Dedifferentiated amniotic fluid mesenchymal stem cell (primary cell): ENCODE data around the gene SPRYD4.
A peak's percentile ranks its signal among the peaks of the same experiment; 100 is the strongest.
"Not testable (repeated sequence)": the region's sequence is repeated elsewhere in the genome, so short reads cannot be mapped to it uniquely, and the experiment has no call there.

Experiments
- DNase-seq: peaks from one replicate; pipeline ENCODE4 v3.0.0-alpha.2; 2016; ENCODE audit errors: extremely low spot score

SPRYD4 gene

DNA sequence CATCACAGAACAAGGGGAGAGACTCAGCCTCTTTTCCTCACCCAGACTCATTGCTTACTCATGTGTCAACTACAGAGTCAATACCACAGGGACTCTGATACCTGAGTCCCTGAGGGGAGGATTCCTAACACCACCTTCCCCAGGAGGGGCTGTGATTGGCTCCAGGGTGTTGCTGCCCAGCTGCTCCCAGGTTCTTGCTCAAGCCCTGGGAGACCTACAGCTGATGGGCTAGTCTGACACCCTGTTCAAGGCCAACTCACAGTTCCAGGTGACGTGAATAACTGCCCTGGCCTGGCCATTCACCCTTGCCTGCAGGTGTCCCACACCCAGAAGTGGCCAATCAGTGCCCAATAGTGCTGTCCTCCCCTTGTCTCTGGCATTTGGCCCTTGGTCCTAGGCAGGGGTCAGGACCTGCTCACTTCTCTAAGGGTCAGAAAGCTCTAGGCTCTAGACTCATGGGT is 8.6 kb downstream of the SPRYD4 start:
- no peak for DNase-seq

DNA sequence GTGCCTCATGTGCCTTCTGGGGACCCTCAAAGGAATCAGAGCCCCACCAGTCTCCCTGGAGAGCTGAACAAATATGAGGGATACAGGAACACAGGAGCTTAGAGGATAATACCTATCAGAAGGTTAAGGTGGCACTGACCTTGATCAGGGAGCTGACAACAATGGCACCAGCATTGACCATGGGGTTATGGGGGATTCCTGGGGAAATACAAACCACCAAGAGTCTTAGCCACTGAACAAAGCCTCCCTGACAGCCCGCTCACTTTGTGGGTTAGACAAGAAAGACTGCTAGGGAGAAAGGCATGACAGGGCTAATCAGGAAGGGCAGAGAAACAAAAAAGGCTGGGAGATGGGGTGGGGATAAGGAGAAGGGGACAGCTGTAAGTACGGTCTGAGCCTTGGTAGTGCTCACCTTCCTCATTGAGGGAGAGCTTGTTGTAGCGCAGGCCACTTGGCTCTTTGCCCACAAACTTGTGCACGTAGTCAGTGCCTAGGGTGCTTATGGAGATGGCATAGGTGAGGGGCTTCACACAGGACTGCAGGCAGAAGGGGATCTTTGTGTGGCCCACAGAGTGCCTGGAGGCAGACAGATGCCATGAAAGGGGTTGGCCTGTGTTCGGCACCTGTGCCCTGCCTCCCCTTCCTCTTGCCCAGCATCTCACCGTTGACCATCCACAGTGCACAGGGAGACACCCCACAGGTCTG is 9.3 kb downstream of the SPRYD4 start:
- no peak for DNase-seq

DNA sequence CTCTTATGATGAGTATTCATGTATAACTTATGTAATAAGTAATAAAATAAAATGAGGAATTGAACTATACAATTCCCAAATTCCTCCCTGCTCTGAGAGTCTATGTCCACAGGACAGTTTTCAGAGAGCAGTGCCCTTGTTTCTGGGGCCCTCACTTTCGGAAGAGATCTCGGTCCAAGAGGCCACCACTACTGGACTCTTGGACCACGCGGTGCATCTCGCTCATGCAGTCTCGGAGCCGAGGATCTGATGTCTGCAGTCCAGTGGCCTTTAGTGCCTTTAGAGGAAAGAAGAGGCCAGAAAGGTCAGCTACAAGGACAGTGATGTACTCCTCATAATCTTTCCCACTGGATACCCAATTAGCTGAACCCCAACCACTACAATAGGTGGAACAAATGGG is 11.2 kb downstream of the SPRYD4 start:
- no peak for DNase-seq

DNA sequence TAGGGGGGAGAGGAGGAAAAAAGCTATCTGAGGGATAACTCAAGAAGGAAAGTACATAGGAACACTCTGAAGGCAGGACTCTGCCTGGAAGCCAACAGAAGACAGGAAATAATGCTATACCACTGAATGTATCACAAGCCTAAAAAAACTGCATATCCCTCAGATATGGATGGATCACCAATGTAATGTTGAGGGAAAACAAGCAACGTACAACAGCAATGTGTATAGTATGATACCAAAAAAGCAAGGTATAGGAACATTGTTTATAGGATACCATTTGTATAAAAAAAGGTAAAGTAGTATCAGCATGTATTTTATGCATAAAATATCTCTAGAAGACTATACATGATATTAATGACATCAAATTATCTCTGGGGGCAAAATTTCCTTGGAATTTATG is 16.2 kb downstream of the SPRYD4 start:
- DNase-seq = no peak

DNA sequence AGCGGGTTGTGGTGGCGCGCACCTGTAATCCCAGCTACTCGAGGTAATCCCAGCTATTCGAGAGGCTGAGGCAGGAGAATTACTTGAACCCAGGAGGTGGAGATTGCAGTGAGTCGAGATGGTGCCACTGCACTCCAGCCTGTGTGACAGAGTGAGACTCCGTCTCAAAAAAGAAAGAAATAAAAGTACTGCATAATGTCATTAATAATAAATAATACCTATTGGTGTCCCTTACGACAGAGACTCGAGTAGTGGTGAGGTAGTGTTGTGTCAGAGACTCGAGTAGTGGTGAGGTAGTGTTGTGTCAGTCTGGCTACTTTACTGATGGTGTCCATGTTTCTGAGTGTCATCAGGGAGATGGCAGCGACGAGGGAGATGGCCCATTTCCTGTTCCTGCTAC is 18.3 kb downstream of the SPRYD4 start:
- DNase-seq = no peak

DNA sequence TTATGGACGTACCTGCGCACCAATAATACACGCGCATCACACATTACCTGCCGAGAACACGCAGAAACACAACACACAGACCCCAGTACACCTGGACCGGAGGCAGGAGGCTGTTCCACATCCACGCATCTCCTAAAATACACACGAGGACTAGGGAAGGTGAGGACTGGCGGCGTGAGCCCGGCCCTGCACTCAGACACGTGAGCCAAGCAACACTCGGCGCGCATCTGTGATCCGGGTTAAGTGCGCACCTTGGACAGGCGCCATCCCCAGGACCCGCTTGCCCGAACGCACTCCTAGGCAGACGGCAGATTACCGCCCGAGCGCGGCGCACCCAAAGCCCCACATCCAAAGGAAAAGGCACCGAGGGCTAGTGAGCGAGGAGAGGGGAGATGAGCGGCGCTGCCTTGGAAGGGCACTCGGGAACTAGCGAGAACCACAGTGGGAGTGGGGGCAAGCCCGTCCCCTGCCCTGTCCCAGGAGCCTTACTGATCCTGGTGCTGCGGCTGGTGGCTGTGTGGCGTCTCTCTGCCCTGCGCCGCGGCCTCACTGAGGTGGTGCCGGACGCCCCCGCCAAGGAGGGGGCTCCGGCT is 19.2 kb downstream of the SPRYD4 start:
- DNase-seq = no peak

DNA sequence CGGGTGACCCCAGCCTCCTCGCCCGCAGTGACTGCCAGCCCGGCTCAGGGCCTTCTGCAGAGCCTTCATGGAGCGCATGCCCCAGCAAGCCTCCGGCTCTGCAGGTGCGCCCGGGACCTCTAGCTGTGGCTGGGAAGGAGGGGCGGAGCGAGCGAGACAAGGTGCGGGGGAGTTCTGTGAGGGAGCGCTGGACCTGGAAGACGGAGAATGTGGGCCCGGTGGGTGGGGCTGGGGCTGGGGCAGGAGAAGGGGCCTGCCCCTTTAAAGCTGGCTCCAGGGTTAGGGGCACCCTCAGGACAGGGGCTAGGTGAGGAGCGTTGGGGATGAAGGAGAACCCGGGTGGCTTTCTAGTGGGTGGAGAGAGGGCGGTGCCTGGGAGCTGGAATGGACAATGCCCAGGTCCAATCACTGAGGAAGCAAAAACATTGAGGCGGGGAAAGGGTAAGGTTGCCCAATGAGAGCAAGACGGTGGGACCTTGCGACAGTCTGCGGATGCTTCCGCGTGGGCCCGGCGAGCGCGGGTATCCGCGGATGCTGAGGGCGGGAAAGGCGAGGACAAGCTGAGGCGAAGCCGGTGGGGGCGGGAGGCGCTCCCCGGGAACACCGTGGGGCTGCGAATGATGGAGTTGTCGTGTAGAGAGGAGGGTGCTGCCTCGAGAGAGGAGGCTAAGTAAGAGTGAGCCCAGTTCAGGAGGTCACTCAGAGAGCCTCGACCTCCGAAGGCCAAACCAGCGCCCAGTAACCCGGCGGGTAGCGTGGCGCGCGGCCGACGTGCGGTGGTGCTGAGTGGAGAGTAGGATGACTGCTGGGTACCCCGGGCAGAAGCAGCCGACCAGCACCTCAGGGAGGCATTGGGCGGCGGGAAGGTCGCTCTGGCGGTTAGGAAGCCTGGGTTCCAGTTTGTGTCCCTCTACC is 19.9 kb downstream of the SPRYD4 start, which contains the start of gene GLS2:
GLS2 (minus strand) TSS at position 121 of the 915 bp plus-strand sequence; CDS start at position 78, 43 bp downstream.
- DNase-seq = peak; percentile 61

DNA sequence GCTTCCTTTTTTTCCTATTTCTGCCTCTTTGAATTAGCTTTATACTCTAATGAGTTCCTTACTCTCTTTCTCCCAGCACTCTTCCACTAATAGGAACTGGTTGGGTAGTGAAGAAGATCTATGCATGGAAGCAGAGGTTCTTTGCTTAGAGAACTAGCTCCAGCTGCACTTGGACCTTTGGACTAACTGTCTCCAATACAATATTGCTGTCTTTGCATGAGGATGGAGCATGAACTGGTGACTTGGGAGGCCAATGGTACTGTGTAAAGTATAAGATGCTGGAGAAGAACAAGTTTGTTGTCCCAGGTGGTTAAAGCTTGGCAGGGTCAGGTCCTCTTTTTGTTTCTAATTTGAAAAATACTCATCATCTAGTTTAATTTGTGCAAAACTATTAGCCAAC is 22.0 kb downstream of the SPRYD4 start:
- no peak for DNase-seq

DNA sequence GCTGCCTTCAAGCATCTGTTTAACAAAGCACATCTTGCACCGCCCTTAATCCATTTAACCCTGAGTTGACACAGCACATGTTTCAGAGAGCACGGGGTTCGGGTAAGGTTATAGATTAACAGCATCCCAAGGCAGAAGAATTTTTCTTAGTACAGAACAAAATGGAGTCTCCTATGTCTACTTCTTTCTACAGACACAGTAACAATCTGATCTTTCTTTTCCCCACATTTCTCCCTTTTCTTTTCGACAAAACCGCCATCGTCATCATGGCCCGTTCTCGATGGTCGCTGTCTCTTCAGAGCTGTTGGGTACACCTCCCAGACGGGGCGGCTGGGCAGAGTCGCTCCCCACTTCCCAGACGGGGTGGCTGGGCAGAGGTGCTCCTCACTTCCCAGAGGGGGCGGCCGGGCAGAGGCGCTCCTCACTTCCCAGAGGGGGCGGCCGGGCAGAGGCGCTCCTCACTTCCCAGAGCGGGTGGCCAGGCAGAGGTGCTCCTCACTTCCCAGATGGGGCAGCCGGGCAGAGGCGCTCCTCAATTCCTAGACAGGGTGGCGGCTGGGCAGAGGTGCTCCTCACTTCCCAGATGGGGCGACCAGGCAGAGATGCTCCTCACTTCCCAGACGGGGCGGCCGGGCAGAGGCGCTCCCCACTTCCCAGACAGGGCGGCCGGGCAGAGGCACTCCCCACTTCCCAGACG is 25.2 kb downstream of the SPRYD4 start:
- not testable (repeated sequence) for DNase-seq

DNA sequence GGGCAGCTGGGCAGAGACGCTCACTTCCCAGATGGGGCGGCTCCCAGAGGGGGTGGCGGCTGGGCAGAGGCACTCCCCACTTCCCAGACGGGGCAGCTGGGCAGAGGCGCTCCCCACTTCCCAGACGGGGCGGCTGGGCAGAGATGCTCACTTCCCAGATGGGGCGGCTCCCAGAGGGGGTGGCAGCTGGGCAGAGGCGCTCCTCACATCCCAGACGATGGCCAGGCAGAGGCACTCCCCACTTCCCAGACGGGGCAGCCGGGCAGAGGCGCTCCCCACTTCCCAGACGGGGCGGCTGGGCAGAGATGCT is 25.7 kb downstream of the SPRYD4 start:
- not testable (repeated sequence) for DNase-seq

DNA sequence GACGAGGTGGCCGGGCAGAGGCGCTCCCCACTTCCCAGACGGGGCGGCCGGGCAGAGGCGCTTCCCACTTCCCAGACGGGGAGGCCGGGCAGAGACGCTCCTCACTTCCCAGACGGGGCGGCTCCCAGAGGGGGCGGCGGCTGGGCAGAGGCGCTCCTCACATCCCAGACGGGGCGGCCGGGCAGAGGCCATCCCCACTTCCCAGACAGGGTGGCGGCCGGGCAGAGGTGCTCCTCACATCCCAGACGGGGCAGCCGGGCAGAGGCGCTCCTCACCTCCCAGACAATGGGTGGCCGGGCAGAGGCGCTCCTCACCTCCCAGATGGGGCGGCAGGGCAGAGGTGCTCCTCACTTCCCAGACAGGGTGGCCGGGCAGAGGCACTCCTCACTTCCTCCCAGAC is 26.1 kb downstream of the SPRYD4 start:
- not testable (repeated sequence) for DNase-seq

DNA sequence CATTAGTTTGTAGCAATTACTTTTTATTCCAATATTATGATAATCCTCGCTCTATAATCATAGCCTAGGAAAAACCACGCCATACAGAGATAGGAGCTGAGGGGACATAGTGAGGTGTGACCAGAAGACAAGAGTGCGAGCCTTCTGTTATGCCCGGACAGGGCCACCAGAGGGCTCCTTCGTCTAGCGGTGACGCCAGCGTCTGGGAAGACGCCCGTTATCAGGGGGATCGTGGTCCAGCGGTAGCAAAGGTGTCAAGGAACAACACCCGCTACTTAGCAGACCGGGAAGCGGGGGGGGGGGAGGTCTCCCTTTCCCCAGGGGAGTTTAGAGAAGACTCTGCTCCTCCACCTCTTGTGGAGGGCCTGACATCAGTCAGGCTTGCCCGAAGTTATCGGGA is 28.3 kb downstream of the SPRYD4 start:
- DNase-seq = not testable (repeated sequence)

DNA sequence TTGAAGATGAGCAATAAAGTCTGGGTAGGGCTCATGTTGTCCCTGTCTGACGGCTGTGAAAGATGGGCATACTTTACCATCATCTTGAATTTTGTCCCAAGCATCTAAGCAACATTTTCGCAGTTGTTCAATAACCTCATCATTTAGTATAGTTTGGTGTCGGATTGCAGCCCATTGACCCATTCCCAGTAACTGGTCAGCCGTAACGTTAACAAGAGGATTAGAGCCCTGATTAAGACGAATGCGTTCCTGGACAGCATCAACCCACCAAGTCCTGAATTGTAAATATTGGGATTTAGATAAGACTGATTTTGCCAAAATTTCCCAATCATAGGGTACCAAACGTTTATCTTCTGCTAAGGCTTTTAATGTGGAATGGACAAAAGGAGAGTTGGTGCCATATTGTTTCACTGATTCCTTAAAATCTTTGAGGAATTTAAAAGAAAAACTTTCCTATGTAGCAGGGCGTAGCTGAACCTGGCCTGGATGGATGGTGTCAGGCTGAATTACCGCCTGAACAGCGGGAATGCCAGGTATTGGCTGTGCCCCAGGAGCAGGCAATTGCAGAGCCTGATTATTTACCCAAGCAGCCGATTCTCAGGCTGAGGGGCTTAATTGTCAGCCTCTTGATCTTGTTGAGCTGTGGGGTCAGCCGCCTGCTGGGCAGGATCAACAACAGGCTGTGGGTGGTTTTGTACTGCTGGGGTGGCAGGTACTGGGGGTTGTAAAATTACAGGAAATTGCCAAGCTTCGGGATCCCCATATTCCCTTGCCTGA is 29.9 kb downstream of the SPRYD4 start:
- not testable (repeated sequence) for DNase-seq

DNA sequence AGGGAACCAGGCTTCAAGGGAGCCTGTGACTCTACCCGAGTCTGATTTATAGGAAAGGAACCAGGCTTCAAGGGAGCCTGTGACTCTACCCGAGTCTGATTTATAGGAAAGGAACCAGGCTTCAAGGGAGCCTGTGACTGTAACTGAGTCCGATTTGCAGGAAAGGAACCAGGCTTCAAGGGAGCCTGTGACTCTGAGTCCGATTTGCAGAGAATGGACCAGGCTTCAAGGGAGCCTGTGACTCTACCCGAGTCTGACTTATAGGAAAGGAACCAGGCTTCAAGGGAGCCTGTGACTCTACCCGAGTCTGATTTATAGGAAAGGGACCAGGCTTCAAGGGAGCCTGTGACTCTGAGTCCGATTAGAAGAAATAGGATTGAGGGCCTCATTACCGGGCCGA is 31.1 kb downstream of the SPRYD4 start:
- DNase-seq = not testable (repeated sequence)

DNA sequence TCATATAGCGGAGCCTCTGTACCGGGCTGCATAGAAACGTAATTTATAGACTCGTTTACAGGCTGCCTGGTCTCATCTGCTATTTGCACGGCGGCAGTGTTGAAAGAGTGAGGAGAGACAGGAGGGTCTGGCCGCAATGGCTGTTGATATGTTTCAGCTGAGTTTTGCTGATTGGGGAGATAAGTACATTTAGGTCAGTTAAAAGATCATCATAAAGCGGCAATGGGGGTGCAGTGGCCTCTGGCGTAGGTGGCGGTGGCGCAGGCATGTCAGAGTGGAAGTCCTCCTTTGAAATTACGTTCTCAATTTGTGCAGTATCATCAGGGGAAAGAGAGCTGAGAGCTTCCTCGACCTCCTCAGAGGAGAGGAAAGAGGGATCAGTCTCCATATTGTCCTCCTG is 31.5 kb downstream of the SPRYD4 start:
- DNase-seq = not testable (repeated sequence)

DNA sequence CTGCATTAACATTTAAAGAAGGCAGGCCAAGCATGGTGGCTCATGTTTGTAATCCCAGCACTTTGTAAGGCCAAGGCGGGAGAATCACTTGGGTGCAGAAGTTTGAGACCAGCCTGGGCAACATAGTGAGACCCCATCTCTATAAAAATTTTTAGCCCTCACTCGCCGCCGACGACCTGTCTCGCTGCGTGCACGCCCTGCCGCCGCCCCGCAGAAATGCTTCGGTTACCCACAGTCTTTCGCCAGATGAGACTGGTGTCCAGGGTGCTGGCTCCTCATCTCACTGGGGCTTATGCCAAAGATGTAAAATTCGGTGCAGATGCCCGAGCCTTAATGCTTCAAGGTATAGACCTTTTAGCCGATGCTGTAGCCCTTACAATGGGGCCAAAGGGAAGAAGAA is 42.4 kb downstream of the SPRYD4 start:
- DNase-seq = no peak

DNA sequence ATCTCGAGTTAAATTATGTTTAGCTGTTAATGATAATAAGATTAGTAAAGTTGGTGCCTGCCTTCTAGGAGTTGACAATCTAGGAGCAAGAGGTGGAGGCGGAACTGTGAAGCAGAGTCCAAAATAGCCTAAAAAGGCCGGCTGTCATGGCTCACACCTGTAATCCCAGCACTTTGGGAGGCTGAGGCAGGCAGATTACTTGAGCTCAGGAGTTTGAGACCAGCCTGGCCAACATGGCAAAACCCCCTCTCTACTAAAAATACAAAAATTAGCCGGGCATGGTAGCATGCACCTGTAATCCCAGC is 45.6 kb downstream of the SPRYD4 start:
- DNase-seq = not testable (repeated sequence)

DNA sequence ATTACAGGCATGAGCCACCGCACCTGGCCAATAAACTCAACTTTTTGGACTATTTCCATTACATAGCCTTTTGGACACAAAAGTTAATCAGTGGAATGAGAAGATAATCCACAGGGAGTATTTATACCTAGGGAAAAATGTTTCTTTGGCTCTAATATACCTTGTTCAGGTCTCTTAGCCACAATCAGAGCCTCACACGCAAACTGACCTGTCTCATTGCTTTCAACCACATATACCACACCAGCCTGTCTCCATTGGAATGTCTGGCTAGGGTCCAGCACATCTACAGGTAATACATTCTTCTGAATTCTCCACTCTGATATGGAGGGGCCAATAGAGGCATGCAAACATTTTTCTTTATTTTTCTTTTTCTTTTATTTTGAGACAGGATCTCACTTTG is 49.5 kb downstream of the SPRYD4 start:
- no peak for DNase-seq

DNA sequence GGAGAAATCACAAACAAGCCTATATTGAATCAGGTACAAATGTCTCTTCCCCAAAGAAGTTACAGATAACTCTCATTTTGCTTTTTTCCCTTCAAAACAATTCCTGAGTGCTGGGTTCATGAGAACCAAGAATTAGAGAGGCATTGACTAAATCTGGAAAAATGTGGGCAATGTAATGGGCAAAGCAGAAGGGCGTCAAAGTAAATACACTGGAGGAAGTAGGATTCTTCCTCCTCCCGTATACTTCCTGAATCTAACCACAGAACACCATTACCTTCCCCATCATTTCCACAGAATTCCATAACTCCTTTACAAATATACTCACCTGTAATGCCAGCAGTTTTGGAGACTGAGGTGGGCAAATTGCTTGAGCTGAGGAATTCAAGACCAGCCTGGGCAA is 50.2 kb downstream of the SPRYD4 start:
- peak; percentile 57 for DNase-seq

DNA sequence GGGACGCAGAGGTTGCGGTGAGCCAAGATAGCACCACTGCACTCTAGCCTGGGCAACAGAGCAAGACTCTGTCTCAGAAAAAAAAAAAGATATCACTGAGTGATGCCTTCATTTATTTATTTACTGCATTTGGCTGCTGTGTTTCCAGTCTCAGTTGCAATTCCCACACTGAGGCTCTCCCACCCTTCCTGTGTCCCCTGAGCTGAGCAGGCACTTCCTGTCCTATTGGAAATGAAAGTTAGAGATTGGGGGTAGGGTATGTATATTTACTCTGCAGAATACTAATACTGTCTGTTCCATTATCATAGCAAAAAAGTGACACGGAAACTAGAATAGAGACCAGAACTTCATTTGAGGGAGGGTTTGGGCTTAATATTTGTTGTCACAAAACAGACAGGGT is 51.7 kb downstream of the SPRYD4 start:
- DNase-seq = no peak

DNA sequence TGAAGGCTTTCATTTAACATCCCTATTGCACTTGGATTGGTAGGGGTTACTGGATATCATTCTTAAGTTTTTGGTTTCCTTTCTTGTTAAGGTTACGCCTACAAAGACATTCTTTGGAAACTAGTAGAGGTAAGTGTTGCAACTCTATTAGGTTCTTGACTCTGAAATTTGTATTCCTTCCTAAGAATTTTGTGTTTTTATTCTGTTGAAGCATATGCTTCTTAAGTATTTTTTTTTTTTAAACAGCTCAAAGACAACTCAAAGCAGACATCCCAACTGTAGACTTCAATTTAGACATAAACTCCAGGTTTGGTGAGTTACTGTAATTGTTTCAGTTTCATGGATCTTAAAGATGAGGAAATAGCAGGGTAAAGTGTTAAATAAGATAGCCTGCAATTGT is 52.1 kb downstream of the SPRYD4 start:
- no peak for DNase-seq
